Ishikawa (cell line): Measurements from ENCODE around the gene LMF2.

ENCODE experiments used
- CEBPB ChIP-seq: IDR thresholded peaks from 2 replicates; pipeline ENCODE4 v1.6.1; 2012
- CREB1 ChIP-seq: IDR thresholded peaks from 2 replicates; pipeline ENCODE4 v1.6.1; 2012; ENCODE audit warnings: low read depth
- EGR1 ChIP-seq: IDR thresholded peaks from 2 replicates; pipeline ENCODE4 v1.6.1; 2012
- EP300 ChIP-seq: IDR thresholded peaks from 2 replicates; pipeline ENCODE4 v1.6.1; 2012; ENCODE audit warnings: borderline replicate concordance
- FOXM1 ChIP-seq: IDR thresholded peaks from 2 replicates; pipeline ENCODE4 v1.6.1; 2012; ENCODE audit warnings: low read depth, borderline replicate concordance
- MAX ChIP-seq: IDR thresholded peaks from 2 replicates; pipeline ENCODE4 v1.6.1; 2012
- NFIC ChIP-seq: IDR thresholded peaks from 2 replicates; pipeline ENCODE4 v1.6.1; 2012
- RAD21 ChIP-seq: IDR thresholded peaks from 2 replicates; pipeline ENCODE4 v1.6.1; 2012; ENCODE audit warnings: low read depth
- REST ChIP-seq: IDR thresholded peaks from 2 replicates; pipeline ENCODE4 v1.6.1; 2012; ENCODE audit warnings: low read depth, mild to moderate bottlenecking
- TAF1 ChIP-seq: IDR thresholded peaks from 2 replicates; pipeline ENCODE4 v1.6.1; 2012; ENCODE audit warnings: low read depth, mild to moderate bottlenecking
- TCF12 ChIP-seq: IDR thresholded peaks from 2 replicates; pipeline ENCODE4 v1.6.1; 2012; ENCODE audit warnings: low read depth
- TEAD4 ChIP-seq: IDR thresholded peaks from 2 replicates; pipeline ENCODE4 v1.6.1; 2012
- YY1 ChIP-seq: IDR thresholded peaks from 2 replicates; pipeline ENCODE4 v1.6.1; 2012; ENCODE audit warnings: low read depth
- ZBTB7A ChIP-seq: IDR thresholded peaks from 2 replicates; pipeline ENCODE4 v1.6.1; 2012; ENCODE audit warnings: low read depth
- TF ChIP-seq, protein P1 (sequence below): IDR thresholded peaks from 2 replicates; pipeline ENCODE4 v1.6.1; 2012

The LMF2 gene

GRCh38 chr22:50519151-50519550, 11.6 kb upstream of the LMF2 start:
- no peak for TF ChIP-seq TEAD4
- TF ChIP-seq RAD21: no peak
- TF ChIP-seq NFIC: no peak
- TF ChIP-seq EP300: no peak
- no peak for TF ChIP-seq MAX
- TF ChIP-seq, protein P1, sequence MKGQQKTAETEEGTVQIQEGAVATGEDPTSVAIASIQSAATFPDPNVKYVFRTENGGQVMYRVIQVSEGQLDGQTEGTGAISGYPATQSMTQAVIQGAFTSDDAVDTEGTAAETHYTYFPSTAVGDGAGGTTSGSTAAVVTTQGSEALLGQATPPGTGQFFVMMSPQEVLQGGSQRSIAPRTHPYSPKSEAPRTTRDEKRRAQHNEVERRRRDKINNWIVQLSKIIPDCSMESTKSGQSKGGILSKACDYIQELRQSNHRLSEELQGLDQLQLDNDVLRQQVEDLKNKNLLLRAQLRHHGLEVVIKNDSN: no peak
- no peak for TF ChIP-seq YY1
- no peak for TF ChIP-seq TAF1
- TF ChIP-seq CEBPB: no peak

- no peak for TF ChIP-seq EGR1
- TF ChIP-seq TAF1: no peak
- no peak for TF ChIP-seq TEAD4
- no peak for TF ChIP-seq TCF12
- TF ChIP-seq, protein P1: no peak
- no peak for TF ChIP-seq CEBPB
These were observed 11.1 kb upstream of the LMF2 start for GRCh38 chr22:50518606-50519005.

GRCh38 chr22:50517495-50518260, 10.2 kb upstream of the LMF2 start:
- TF ChIP-seq RAD21 (no peak), EGR1 (no peak), TAF1 (no peak), CREB1 (no peak), TEAD4 (no peak), REST (no peak), ZBTB7A (no peak), YY1 (no peak), NFIC (no peak)

DNA sequence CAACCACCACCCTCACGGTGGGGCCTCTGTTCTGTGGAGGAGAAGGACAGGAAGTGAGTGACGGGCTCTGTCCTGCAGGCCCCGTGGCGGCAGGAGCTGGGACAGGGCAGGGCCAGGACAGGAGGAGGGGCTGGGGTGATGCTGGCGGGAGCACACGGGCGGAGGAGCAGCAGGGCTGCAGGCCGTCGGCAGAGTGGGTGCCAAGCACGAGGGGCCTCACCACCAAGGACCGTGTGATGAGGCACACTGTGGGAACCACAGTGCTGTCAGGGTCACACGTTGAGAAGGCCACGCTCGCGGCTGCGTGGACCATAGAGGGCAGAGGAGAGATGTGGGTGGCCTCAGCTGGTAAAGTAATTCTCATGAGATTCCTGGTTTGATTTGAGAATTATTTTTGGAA, 9.4 kb upstream of the LMF2 start:
- TF ChIP-seq TEAD4 (no peak), NFIC (no peak)

GRCh38 chr22:50516068-50516467, 8.6 kb upstream of the LMF2 start:
- TF ChIP-seq EGR1 (no peak), RAD21 (no peak), MAX (no peak), REST (no peak), TCF12 (no peak), CEBPB (no peak), ZBTB7A (no peak), NFIC (no peak), YY1 (no peak), CREB1 (no peak), TEAD4 (no peak), FOXM1 (no peak), EP300 (no peak), TAF1 (no peak)
- TF ChIP-seq, protein P1: no peak

DNA sequence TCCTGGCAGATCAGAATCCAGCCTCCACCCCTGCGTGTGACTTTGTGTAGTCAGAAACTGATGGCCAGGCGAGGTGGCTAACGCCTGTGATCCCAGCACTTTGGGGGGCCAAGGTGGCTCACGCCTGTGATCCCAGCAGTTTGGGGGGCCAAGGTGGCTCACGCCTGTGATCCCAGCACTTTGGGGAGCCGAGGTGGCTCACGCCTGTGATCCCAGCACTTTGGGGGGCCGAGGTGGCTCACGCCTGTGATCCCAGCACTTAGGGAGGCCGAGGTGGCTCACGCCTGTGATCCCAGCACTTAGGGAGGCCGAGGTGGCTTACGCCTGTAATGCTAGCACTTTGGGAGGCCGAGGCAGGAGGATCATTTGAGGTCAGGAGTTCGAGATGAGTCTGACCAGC, 5.7 kb upstream of the LMF2 start:
- TF ChIP-seq TAF1: no peak
- no peak for TF ChIP-seq REST
- no peak for TF ChIP-seq NFIC
- TF ChIP-seq CREB1: no peak
- no peak for TF ChIP-seq FOXM1
- no peak for TF ChIP-seq TEAD4
- TF ChIP-seq CEBPB: no peak
- no peak for TF ChIP-seq YY1
- TF ChIP-seq TCF12: no peak
- TF ChIP-seq EGR1: no peak
- TF ChIP-seq, protein P1: no peak
- no peak for TF ChIP-seq RAD21
- TF ChIP-seq MAX: no peak
